ENCODE measurements around the gene ESR2.
A peak's percentile ranks its signal among the peaks of the same experiment; 100 is the strongest.
"Not testable (repeated sequence)": the region's sequence is repeated elsewhere in the genome, so short reads cannot be mapped to it uniquely, and the experiment has no call there.

Gene ESR2

GRCh38 chr14:64293976-64294671 lies at the start of gene ESR2:
Gene ESR2, minus strand, starts transcription at chr14:64294371. Its CDS starts 11,386 bp downstream, at chr14:64282985.
- peak in 1 of 2 experiments; percentile 10 for DNase-seq

DNA sequence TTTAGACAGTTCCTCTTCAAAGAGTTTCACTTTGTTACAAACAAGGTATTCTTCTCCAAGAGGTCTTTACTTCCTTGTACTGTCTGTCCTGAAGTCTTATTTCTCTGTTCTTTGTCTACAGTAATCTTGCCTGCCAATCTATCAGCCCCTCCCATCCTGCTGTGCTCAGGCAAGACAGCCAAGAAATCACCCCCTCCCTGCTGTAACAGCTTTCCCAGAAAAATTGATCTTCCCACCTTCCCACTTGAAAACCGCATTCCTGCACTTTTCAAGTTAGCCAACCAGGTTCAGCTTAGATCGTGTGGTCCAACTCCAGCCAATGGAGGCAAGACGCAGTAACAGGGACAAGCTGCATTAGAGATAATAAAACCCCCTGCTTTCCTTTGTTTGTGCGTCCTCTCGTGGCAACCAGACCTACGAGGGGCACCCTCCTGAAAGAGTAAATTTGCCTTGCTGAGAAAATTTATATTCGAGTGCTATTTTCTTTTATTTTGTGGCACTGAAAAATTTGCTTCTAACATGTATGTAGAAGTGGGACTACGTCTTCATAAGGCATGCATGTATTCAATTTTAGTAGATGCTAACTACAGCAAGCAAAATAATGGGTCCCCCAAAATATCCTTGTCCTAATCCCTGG lies 46.5 kb upstream of the ESR2 start:
- DNase-seq, result no peak

DNA sequence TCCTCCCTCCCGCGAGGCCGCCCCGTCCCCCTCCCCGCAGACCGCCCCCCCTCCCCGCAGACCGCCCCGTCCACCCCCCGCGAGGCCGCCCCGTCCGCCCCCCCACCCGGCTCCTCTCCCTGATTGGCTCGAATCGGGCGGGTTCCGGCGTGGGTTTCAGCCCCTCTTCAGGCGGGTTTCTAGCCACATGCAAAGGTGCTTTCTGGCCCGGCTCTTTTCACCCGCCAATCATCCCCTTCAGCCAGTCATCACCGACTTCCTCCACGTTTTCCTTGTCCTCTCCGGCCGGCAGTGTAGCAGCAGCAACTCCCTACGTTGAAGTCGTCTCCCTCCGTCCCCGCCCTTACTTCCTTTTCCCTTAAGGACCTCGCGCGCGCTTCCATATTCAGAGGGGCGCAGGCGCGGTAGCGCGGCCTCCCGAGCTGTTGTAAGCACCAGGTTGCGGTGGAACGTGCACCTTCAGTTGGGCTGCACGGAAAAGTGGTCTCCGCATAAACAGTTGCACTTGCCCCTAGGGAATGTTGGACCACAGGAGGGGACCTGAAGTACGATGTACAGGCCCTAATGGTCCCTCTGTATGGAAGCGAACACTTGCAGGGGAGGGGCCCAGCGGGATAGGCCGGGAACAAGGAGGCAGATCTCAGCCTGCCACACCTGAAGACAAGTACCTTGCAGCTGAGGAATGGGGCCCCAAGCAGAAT lies 44.6 kb upstream of the ESR2 start:
- DNase-seq, result peak; percentile 93 to 96

DNA sequence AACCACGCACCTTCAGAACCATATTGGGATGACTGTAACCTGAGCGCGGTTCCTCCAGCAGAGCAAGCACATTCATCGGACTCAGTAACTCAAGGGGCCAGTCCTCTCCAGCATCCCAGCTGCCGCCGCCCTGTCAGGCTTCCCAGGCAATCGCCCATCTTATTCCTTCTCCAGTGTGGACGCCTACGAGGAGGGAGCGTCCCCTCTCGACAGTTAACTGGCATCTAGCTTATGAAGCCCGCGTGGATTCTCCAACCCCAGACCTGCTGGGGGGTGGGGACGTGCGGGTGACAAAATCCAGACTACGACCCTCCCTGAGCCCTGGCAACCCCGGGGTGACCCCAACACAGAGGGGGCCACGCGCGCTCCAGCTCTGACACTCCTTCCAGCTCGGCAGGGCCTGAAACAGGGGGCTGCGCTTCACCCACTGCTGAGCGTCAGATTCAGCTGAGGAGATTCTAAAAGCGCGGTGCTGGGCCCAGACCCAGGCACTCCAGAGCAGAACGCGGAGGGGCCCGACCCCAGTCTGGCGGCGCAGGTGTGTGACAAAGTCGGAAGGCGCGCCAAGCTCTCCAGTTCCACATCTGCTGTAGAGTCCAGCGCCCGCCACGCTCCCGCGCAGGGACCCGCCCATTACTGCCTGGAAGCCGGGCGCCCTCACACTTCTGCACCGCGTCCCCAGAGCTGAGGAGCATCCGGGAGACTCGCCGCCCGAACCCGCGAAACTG lies 43.9 kb upstream of the ESR2 start:
- peak; percentile 64 to 75 for DNase-seq

GRCh38 chr14:64329149-64329548 lies 35.0 kb upstream of the ESR2 start:
- DNase-seq, result no peak

DNA sequence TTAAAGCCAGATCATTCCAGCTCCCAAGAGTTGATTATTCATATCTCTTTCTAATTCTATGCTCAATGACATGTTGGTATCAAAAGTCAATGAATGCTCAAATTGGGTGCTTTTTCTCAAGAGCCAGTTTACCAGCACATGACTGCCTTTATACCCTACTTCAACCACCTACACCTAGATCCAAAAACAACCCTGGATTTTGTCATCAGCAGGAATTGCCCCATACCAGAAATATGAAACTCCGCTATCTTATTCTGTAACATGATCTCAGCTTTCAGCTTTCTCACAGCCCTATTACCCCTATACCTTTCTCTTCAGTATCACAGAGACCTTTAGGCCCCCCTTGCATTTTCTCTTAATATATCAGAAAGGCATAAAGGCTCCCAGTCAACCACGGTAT lies 32.3 kb upstream of the ESR2 start:
- no peak for DNase-seq

DNA sequence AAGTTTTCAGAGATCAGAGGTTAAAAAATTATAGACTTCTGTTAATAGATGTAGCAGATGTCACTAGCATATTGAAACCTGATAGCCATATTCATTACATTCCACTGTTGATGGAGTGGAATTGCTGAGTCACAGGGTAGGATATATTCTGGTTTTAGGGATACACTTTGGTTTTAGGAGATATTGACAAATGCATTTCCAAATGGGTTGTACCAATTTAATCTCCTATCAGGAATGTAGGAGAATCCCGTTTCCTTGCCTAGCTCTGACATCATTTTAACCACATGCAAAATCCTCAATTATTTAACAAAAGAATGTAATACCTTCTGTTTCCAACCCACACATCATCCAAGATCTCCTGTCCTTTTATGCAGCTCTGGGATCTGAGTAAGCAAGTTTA lies 30.7 kb upstream of the ESR2 start:
- DNase-seq, result no peak

- DNase-seq, result no peak
Observed at GRCh38 chr14:64324461-64324860, 30.3 kb upstream of the ESR2 start.

GRCh38 chr14:64320362-64320761 lies 26.2 kb upstream of the ESR2 start:
- not testable (repeated sequence) for DNase-seq

- not testable (repeated sequence) for DNase-seq
Observed at GRCh38 chr14:64318695-64319094, 24.5 kb upstream of the ESR2 start.

- peak; percentile 38 to 48 for DNase-seq
Observed at GRCh38 chr14:64303471-64303917, 9.3 kb upstream of the ESR2 start.

DNA sequence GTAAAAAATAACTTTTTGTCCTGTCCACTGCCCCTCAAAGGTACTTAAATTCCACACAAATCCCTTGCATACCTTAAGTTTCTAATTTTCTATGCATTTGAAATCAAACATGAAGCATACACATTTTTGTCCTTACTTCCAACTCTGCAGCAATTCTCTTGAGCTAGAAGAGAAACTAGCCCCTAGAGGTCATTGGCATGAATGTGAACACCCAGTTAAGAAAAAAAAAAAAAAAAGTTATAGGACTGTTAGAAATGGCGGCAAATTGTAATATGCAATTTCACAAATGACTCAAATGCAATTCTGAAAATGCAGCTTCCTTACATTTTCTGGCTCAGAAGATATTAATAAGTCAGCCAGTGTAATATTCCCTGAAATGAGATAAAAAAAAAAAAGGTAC lies 4.6 kb upstream of the ESR2 start:
- DNase-seq, result no peak

- DNase-seq, result no peak
Observed at GRCh38 chr14:64296561-64296960, 2.4 kb upstream of the ESR2 start.

DNA sequence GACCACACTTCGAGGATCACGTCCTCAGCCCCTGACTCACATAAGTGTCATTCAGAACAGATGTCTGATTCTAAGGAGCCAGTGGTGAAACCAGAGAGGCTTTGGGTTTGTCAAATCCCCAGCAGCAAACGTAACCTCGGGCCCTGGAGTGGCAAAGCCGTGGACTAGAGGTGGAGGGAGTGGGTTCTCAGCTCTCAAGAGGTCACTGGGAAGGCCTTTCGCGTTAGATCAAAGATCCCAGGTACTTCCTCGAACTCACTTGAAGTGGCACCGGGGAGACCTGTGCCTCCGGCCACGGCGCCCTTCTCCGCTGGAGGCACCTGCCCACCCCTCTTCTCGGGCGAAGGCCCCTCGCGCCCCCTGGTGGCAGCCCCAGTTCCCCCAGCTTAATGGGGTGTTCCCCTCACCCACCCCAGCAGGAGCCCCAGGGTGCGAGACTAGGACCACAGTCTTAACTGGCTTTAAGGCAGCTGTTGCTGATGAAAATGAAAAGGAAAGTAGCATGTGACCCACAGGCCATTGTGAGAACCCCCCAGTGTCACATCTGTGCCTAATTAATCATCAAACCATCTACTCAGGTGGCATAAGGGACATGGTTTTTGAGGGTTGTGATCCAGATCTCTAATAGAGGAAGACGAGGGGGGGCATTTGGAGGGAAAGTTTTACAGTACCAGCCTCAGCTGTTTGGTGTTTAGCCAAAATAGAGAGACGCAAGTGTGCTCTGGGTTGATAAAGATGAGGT lies 672 bp upstream of the ESR2 start:
- peak; percentile 31 to 54 for DNase-seq

DNA sequence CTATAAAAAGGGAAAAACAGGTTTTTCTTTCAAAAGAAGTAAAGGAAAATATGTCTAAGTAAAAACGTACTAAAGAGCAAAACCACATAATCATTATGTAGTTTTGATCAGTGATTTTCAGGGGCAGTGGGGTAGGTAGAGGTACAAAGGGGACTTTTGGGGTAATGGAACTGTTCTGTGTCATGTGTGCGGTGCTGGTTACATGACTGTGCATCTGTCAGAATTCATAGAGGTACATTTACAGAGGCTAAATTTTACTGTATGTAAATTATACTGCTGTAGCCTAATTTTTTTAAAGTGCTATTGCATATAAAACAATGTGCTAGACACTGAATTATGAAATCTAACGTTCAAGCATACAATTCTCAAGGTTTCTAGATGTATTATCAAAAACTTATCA lies 2.0 kb downstream of the ESR2 start:
- DNase-seq, result no peak

GRCh38 chr14:64289571-64289970 lies 4.6 kb downstream of the ESR2 start:
- DNase-seq, result no peak

- DNase-seq, result no peak
Observed at GRCh38 chr14:64281805-64282204, 12.4 kb downstream of the ESR2 start.

GRCh38 chr14:64279704-64280668 lies 14.2 kb downstream of the ESR2 start:
- DNase-seq, result no peak

DNA sequence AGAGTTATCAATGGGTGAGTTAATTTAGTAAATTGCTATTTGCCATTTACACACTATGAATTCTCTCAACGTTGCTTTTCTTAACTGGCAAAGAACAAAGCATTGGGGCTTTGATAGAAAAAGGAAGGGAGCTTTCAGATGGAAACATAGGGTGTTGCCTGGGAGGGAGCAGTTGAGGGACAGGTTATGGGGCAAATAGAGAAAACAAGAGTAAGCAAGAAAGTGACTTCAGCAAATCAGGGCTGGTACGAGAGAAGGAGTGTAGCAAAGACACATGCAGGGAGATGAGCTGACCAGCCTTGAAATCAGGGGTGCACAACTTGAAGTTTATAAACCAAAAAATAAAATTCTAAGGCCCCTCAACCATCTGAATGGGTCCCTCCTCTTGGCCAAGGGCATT lies 15.7 kb downstream of the ESR2 start:
- no peak for DNase-seq

- DNase-seq, result no peak
Observed at GRCh38 chr14:64272019-64272418, 22.2 kb downstream of the ESR2 start.

DNA sequence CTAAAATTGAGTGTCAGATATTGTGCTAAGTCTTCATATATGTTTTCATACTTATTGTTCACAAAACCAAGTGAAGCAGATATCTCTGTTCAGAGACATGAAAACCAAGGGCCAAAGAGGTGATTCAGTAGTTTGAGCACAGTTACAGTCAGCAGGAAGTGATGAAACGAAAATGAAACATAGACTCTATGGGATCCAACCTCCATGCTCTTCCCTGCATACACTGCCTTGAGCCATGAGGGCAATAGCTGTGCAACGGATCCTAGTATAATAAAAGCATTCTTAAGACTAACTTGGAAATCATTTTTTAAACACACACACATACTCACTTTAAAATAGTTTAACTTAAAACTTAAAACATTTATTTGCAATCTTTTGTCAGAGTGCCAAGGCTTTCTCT lies 27.9 kb downstream of the ESR2 start:
- DNase-seq, result no peak
